Stimulated activated CD8-positive, alpha-beta memory T cell treated with anti-CD3 and anti-CD28 coated beads, Interleukin-15, amount 100 ng/mL, for 24 hours (primary cell): ENCODE measurements around the gene SMC1B.
"Not testable (repeated sequence)": the region's sequence is repeated elsewhere in the genome, so short reads cannot be mapped to it uniquely, and the experiment has no call there.

ENCODE experiments used
- DNase-seq: peaks from one replicate; pipeline ENCODE4 v3.0.0-alpha.2; 2020; ENCODE audit warnings: low read depth

The SMC1B gene

DNA sequence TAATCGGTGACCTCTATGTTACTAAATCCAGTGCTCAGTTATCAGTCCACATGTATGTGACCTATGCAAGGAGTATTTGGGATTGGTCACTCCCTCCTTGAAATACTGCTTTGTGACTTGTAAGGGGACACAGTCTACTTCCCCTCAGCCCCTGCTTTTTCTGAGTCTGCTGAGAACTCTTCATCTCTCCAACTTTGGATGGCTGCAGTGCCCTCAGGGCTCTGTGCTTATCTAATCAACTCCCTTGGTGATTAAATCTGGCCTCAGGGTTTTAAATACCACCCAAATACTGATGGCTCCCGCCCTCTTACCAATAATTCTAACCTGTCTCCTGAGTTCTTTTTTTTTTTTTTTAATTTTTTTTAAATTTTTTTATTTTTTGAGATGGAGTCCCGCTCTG, 63.5 kb downstream of the SMC1B start:
- DNase-seq, result no peak

DNA sequence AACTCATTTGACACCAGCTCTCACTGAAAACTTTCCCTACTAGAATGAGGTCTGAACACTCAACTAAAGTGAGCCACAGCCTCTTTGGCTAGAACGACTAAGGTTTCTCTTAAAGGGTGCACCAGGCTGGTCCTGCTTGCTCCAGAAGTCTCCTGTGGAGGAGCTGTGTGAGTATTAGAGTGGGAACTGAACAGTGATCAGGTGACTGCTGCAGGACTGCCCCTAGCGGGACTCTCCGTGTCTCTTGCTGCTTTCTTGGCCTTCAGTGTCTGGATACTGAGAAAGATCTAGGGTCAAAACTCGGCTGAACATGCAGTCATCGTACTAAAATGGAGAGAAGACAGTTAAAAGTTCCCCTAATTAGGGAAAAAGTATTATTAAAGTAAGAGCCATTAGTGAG, 69.1 kb downstream of the SMC1B start:
- DNase-seq, result no peak

DNA sequence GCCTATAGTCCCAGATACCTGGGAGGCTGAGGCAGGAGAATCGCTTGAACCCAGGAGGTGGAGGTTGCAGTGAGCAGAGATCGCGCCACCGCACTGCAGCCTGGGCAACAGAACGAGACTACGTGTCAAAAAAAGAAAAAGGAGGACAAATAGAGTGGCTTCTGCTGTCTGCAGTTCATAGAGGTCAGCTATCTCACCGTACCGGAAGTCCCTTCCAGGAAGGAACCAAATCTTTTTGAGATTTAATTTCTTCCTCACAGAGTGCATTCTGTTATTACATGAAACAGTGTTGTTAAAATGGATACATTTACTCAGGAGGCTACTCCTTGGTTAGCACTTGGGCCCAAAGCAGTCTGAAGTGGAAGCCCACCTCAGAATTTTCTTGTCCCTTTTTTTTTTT, 70.3 kb downstream of the SMC1B start:
- no peak for DNase-seq

DNA sequence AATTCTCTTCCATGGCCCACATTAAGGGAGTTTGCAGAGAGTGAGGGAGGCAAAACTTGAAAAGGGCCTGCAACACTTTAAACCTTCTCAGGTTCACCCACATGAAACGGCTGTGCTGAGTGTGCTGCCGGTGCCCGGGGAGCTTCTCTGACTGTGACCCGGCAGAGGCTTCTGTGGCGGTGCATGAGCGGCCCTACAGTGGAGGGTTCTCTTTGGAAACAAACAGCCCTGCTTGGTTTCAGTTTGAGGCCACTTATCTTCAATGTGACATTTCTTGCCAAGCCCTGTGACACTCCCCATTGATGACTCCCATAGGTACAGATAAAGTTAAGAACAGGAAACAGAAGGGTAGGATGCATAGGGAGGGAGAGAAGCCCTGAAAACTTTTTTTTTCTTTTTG, 71.9 kb downstream of the SMC1B start:
- no peak for DNase-seq

DNA sequence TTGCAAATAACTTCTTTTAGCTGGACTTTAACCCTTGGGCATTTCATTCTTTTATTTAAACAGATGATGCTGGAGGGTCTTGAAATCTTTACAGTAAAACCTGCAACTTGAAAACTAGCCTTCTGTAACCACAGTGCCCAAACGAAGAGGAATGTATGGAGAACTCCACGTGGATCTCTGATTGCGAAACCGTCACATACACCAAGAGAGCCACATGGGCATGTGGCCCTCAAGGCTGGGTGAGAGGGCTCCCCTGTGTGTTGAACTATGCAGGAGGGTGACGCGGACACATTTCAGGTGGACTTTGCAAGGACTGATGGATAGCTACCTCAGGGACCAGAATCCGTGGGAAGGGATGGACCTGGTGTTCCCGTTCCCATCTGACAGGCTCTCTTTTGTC, 73.1 kb downstream of the SMC1B start:
- no peak for DNase-seq

DNA sequence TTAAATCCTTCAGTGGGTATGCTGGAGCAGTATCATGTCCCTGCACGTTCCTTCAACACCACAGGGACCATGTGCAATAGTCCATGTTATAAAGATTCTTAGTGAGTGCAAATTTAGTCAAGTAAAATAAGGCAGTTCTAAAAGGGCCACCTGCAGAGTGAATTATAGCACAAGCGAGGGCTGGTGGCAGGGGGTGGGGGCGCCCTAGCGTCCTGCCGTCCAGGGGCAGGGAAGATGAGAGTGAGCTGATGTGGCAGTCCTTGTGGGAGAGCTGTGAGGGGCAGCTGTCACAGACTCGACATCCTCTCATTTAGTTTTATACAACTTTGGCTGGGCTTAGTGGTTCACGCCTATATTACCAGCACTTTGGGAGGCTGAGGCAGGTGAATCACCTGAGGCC, 74.6 kb downstream of the SMC1B start:
- DNase-seq, result no peak

DNA sequence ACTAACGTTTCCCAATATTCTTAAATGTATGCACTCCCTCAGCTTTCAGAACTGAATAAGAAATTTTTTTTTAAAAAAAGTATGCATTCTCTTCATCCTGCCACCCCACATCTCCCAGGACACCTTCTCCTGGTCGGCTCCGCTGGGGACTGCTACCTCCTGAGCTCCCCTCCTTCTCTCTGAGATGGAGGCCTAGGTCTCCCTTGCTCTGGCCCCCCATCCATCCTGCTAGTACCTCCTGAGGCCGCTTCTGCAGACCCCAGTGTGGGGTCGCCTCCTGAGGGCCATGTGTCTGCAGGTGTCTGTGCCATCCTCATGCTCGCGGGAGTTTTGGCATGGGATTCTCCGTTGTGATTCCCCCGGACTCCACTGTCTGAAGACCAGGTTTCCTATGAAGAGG, 75.9 kb downstream of the SMC1B start:
- no peak for DNase-seq

DNA sequence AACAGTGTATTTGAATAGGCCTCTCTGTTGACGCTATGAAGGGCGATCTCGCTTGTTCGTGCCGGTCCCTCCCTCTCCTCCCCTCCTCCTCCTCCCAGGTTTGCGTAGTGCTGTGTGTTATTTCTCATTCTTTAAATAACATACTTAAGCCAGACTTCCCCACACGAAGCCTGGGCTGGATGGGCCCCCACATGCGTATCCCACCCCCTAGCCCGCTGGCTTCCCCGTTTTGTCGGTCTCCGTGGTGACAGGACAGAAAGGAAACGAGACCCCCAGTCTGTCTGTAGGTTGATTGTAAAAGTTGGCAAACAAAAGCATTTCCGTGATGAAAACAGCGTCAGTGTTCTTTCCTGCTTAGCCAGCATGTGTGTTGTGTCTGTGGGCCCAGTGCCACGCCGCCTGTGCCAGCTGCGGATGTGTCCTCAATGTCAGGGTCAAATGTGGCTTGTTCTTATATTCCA, 76.4 kb downstream of the SMC1B start:
- DNase-seq, result no peak

DNA sequence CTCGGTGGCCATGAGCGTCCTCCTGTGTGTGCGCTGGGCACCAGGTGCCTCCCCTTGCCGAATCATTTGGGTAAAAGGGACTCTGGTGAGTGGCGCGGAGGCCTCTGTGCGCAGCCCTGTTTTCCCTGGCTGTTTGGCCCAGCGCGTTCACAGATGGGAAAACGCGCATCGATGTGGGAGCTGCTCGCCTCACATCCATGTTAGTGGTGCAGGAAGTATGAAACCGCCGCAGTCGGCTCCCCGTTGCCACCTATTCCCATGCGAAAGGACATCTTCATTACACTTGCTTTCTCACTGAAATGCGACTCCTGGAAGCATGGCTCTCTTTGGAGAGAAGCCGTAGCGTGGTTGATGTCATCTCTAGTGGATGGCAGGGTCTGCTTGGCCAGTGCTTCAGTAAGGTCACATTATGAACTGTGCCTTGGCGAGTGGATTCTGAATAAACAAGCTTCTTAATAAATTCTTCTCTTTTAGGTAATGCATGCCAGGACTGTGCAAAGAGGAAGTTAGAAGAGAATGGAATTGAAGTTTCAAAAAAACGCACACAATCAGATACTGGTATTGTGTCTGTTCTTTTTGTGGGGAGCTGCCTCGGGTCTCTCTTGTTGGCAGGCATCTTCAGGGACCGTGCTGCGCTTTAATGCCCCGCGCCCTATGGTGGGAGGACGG, 77.4 kb downstream of the SMC1B start:
- no peak for DNase-seq

DNA sequence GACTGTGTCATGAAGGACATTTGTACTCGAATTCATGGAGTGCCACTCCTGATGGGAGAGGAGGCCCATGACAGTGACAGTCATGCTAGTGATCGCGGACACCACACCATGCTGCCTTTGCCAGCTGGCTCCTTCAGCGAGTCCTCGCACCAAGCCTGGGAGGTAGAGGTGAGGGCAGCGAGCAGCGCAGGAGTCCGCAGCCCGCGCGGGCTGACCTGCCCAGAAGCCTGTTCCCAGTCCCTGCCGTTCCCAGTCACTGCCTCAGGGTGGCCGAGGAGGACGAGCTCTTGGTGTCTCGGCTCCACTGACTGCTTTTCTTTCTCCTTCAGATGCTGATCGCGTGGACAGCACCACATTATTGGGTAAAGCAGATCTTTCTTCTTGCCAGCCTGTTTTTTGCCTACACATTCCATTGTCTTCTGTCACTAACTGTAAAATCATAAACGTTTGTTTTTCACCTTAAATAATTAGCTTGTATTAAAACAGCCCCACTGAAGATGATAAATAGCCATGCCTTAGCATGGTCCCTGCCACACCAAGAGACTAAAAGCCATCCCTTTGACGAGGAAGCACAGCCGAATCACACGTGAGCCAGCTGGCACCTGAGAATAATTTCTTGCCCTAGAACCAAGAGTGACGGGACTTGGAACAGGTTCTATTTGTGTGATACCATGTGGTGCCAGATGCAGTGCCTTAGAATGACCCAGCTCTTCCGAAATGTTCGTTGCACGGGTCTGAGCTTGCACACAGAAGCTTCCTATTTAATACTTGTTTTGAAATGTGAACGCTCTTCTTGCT, 78.2 kb downstream of the SMC1B start:
- DNase-seq, result no peak

DNA sequence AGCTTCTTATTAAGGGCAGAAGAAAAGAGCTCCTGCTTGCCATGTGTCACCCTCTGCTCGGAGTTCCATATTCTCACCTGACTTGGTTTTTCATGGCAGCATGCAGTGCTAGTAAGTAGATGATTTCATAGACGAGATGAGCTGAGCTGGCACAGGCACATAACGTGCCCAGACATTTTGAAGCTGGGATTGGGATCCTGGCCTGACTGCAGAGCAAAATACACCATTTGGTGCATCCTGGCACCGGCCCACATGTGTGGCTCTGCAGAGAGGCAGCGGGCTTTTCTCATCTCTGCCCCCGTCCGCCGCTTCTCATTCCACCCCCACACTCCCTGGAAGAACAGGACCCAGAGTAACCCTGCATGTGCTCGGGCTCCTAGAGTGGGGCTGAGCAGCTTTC, 78.9 kb downstream of the SMC1B start:
- no peak for DNase-seq

DNA sequence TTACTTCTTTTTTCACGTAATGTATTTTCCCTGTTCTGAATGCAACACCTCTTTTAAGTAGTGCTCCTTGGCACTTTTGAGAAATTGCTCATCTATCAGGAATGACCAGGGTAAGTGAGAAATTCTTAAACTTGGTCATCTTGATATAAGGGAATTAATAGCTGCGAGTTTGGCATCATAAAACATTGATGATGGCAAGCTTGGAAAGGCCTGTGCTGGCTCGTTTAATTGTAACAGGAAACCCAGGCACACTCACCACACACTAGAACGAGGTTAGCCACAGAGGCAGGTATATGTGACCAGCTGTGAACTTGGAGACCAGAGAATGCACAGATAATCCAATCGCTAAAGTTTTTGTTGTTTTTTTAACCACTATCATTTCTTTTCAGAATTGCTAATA, 79.3 kb downstream of the SMC1B start:
- no peak for DNase-seq

DNA sequence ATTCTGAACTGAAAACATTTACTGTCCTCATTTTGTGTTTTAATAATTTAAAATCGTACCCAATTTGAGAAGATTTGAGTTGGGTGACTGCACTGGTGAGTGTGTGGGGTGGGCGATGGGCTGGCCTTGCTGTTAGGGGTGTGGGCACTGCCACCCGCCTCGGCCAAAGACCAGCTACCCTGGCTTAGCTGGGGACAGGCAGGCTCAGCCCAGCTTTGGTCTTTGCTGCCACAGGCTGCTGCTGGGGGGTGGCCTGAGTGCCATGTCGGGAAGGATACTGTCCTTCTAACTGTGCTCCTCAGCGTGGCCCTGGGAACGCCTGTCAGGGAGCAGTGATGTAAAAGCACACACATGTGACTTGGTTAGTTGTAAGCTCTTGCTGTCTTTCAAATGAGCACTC, 81.4 kb downstream of the SMC1B start:
- DNase-seq, result no peak

DNA sequence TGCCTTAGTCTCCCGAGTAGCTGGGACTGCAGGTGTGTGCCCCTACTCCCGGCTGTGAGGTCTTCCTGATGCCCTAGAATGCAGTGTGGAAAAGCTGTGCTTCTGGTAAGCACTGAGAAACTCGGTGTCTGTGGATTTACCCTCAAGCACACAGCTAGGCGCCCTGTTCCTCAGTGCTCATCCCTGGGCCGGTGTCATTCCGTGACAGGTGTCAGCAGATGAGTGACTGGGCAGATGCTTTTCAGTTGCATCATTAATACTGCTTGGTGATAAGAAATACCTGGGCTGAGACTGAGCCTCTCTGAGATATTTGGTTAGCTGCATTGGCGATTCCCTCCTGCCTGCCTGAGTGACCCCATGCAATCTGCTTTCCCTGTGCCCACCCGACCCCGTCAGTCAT, 81.9 kb downstream of the SMC1B start:
- no peak for DNase-seq

DNA sequence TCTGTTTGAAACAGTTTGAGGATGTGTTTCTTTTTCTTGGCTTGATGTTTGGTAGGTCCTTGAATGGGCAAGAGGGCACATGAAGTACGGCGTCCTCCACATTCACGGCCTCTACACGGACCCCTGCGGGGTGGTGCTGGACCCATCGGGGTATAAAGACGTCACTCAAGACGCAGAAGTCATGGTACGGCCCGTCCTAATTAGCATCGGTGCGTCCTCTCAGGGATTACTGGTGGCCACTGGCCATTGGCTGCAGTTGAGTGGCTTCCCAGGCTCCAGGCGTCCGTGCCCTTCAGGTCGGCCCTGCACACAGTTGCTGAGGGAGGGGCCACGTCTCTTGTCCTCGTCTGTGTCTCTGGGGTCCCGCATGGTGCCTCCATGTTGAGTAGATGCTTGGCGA, 82.9 kb downstream of the SMC1B start:
- DNase-seq, result no peak

DNA sequence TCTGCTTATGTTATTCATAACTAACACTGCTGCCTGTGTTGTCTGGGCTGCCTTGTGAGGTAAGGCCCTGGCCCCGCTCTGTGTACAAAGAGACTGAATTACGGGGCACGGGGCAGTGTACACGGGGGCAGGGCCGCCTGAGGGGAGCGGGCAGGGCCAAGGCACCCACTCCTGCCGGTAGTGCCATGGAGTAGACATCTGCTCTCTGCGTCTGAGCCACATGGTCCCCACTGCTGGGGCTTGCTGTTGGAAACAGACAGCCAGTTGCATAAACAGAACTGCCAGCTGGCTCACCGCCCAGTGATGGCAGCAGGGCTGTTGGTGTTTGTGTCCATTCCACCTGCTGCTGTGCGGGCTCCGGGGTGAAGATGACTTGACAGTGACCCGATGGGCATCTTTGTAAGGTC, 83.9 kb downstream of the SMC1B start:
- DNase-seq, result no peak

DNA sequence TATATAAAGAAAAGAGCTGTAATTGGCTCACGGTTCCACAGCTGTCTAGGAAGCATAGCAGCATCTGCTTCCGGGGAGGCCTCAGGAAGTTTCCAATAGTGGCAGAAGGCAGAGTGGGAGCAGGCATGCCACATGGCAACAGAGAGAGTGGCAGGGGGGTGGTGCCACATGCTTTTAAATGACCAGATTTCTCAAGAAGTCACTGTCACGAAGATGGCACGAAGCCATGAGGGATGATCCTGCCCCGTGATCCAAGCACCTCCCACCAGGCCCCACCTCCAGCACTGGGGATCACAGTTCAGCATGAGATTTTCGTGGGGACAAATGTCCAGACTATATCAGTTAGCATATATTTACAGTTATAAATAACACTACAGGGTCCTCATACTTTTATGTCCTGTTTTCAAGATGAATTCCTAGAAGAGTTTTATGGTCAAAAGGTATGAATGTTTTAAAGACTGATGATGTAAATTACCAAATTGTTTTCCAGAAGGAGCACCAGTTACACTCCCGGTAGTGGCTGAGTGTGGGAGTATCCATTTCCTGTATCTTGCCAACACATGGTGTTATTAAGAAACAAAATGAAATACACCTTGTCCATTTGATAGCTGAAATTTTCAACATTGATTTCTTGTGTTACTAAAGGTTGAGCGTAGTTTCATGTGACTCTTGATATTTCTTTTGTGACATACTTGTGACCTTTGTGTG, 84.4 kb downstream of the SMC1B start:
- DNase-seq, result no peak

DNA sequence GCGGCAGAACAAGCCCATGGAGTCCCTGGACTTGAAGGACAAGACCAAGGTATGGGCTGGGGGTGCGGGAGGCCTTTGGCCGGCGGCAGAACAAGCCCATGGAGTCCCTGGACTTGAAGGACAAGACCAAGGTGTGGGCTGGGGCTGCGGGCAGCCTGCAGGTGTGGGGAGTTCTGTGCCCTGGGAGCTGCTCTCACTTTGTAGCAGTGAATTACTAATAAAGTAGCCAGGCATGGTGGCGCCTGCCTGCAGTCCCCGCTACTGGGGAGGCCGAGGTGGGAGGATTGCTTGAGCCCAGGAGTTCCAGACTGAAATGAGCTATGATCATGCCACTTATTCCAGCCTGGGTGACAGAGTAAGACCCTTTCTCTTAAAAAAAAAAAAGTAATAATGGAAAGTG, 85.1 kb downstream of the SMC1B start:
- DNase-seq, result not testable (repeated sequence)

DNA sequence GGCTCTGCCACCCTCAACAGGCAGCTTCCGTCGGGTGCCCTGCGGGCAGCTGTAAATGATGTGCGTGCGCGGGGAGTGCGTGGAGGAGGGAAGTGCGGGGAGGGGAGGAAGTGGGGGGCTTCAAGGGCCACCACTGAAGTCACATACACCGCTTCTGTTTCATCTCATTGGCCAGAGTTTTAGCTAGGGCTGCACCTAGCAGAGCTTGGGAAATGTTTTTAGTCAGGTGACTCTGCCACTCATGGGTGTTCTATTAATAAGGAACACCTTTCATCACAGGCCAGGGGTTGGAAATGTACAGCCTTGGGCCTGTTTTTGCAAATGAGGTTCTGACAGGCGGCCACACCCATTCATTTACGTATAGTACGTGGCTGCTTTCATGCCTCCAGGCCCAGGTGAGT, 89.1 kb downstream of the SMC1B start:
- DNase-seq, result no peak

DNA sequence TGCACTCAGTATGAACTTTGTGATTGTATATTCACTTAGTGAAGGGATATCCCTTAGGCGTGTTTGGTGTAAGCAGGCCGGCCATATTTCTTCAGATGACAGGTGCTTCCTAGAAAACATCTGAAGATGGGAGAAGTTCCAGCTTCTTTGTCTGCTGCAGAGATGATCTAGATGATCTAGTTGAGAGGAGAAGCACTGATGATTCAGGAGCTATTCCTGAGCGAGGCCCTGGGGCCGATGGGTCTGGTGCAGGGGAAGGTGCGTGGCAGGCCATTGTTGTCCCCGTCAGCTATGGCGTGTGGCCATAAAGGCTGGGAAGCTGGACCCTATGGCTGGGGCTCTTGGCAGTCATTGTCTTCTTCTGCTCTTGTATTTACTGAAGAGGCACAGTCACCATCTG, 89.7 kb downstream of the SMC1B start:
- DNase-seq, result no peak

DNA sequence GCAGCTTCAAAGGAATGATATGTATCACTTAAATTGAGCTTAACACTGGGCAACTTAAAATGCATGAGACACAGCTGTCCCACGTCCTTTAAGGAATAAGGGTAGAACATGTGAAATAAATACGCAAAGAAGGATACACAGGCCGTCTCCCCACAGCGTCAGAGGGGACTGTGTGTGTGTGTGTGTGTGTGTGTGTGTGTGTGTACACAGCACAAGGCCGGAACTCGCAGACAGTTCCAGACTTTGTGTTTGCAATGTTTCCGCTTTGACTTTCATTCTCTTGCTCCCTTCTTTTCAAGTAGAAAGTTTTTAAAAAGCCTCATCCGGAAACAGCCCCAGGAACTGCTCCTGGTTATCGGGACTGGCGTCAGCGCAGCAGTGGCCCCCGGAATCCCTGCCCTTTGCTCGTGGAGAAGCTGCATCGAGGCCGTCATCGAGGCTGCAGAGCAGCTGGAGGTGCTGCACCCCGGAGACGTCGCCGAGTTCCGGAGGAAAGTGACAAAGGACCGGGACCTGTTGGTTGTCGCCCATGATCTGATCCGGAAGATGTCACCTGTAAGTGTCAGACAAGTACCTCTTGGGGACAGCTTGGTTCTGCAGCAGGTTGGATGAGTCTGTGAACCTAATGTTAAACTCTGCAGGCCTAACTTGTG, 90.4 kb downstream of the SMC1B start:
- no peak for DNase-seq

DNA sequence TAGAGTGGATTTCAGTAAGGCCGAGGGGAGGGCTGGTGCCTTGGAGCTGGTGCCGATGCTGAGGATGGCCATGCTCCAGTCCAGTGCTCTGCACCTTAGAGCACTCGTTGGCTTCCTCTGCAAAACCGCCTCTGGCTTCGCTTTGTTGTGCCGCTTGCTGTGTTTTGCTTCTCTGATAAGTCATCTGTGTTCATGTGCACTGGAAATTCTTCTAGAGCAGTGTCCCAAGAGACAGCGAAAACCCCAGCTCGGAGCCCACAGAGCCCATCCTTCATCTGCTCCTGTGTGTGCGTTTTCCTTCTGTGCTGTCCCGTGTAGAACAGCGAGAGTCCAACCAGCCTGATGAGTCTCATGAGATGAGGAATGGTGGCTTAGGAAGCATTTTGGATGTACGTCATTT, 91.6 kb downstream of the SMC1B start:
- no peak for DNase-seq
